Stimulated activated CD8-positive, alpha-beta memory T cell treated with anti-CD3 and anti-CD28 coated beads, Interleukin-12 subunit alpha, Interleukin-12 subunit beta, amount 100 ng/mL, for 1 hour (primary cell): Measurements from ENCODE around the gene DMRT1.
A peak's percentile ranks its signal among the peaks of the same experiment; 100 is the strongest.
"Not testable (repeated sequence)": the region's sequence is repeated elsewhere in the genome, so short reads cannot be mapped to it uniquely, and the experiment has no call there.

ENCODE experiments used
- DNase-seq: peaks from one replicate; pipeline ENCODE4 v3.0.0-alpha.2; 2020; ENCODE audit warnings: low read depth

The DMRT1 gene

DNA sequence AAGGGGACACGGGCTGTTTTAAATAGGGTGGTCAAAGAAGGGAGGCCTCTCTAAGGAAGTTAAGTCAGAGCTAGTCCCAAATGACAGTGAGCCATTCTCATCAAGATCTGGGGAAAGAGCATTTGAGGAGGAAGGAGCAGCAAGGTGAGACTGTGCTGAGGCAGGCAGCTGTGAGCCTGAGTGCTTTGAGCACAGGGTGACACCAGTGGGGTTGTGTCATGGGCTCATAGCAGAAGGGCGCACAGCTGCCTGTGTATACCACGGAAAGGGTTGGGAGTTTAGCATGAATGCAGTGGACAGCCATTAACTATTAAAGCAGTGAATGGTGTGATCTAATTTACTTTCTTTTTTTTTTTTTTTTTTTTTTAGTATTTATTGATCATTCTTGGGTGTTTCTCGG lies 19.2 kb downstream of the DMRT1 start:
- no peak for DNase-seq

DNA sequence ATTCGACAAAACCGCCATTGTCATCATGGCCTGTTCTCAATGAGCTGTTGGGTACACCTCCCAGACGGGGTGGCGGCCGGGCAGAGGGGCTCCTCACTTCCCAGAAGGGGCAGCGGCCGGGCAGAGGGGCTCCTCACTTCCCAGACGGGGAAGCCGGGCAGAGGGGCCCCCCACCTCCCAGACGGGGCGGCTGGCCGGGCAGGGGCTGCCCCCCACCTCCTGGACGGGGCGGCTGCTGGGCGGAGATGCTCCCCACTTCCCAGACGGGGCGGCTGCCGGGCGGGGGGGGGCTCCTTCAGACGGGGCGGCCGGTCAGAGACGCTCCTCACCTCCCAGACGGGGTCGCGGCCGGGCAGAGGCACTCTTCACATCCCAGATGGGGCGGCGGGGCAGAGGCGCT lies 20.0 kb downstream of the DMRT1 start:
- not testable (repeated sequence) for DNase-seq

DNA sequence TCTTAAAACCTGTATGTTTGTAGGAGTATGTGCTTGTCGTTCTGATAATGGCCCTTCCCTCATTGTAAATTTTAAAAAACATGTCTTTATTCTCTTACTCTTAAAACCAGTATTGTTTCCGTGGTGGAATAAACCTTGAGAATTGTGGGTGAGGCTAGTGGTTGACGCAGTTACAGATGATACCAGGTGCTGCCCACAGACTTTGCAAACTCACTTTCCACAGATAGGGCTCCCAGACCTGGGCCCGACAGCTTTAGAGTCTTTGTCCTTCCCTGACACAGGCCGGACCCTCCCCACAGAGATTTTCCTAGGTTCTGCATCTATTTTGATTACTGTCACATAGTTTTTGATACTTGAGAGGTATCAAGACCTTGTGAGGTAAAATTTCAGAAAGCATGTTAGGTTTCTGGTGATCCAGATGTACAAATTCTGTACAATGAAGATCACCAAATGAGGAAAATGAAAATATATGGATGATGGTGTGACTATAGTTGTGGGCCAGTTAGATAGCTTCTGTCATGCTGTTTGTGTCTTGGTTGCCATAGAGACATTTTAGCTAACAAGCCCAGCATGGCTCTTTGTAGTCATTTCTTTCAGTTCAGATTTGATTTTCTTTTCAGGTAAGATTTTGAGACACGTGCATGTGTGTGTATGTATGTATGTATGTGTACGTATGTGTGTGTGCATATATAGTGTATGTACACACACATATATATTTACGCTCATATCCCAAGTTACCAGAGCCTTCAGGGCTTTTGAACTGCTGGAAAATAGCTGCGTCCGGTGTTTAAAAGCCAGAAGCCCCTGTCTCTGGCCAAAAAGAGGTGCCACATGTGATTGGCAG lies 33.8 kb downstream of the DMRT1 start:
- DNase-seq: no peak

DNA sequence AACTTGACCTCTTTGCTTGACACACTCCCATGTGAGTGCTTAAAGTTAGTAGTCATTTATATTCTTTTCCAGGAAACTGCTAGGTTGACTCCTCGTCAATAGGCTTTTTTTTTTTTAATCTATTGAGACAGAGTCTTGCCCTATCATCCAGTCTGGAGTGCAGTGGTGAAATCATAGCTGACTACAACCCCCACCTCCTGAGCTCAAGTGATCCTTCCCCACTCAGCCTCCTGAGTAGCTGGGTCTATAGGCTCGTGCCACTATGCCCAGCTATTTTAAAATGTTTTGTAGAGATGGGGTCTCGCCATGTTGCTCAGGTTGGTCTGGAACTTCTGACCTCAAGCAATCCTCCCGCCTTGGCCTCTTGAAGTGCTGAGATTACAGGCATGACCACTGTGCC lies 34.9 kb downstream of the DMRT1 start:
- no peak for DNase-seq

DNA sequence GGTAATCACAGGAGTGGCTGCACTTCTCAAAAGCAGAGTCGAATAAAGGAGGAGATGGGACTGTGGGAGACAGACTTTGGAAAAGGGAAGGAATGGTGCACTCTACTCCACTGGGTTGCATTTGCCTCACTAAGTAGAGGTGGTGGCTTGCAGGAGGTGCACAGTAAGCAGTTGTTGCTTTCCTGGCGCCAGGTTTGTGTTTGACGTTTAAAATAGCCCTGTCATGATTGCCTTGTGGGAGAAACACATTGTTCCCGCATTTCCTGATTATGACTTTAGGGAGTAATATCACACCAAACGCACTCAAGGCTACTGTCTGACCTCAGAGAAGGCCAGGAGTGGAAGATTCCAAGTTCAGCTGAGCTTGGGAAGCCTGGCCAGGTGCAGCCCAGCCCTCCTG lies 36.7 kb downstream of the DMRT1 start:
- no peak for DNase-seq

DNA sequence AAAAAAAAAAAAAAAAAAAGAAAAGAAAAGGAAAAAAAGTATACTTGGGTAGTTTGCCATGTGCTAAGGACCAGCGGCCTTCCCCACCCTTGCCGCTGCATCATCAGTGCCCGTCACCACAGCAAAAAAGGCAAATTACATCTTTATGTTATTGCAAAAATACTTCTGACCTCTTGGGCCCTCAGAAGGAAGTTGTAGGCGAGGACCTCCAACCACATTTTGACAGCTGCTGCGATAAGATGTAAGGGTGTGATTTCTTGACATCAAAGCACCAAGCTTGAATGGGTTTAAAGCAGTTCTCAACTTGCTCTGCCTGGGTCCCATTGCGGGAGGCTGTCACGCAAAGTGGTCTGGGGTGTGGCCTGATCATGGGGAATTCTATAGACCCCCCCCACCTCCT lies 39.2 kb downstream of the DMRT1 start:
- DNase-seq: peak; percentile 2

DNA sequence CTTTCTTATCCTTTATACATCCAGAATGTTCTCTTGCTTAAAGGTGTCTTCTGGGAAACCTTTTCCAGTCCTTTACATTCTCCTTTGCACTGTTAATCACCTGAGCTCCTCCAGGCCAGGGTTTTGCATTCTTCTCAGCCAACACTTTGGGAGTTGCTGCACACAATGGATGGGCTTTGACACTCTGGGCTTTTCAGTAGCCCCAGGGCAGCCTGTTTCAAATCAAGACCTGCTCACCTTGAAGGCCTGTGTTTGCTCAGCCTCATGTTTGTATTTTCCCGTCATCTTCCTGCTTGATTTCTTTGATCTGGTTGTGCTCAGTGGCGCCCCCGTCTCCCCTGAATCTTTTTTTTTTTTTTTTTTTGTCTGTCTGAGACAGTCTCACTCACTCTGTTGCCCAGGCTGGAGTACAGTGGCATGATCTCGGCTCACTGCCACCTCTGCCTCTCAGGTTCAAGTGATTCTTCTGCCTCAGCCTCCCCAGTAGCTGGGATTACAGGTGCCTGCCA lies 41.0 kb downstream of the DMRT1 start:
- no peak for DNase-seq

DNA sequence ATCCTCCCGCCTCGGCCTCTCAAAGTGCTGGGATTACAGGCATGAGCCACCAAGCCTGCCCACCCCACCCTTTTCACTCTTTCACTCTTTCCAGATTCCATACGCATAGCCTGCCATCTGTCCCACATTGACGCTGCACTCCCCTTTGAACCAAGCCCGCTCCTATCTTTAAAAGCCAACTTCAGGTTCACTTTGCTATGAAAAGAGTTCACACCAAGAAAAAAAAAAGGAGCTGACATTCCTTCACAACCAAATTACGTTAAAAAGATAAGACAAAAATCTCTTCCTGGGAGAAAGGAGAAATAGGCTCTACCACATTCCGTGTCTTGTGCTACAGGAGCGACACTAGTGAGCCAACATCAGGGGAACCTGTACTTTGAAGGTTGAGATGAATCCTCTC lies 41.5 kb downstream of the DMRT1 start:
- DNase-seq: no peak

DNA sequence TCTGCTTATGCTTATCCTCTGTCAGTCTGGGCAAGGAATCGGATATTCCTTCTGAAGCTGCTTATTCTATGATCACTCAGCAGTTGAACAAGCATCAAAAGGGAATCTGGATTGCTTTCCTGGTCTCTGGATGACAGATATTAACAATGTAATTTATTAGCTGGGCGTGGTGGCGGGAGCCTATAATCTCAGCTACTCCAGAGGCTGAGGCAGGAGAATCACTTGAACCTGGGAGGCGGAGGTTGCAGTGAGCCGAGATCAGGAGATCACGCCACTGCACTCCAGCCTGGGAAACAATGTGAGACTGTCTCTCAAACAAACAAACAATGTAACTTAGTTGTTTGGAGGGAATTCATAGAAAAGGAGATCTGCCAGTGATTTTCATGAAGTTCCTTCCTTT lies 45.4 kb downstream of the DMRT1 start:
- DNase-seq: no peak

DNA sequence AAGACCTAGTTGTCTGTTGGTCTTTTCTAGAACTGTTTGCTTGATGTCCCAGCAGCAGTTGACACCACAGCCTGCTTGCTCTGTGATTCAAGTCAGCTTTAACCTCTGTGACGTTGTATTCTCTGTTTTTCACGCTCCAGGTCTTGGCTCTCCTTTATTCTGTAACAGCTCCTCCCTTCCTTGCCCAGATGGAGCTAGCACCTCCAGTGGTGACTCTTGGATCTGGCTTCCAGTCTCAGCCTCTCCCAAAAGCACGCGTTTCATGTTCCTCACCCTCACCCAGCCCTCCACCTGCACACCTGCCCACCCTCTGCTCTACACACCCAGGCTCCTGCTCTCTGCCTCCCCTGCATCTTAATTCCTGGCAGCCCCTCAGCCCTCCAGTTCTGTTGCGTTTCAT lies 50.6 kb downstream of the DMRT1 start:
- DNase-seq: no peak

DNA sequence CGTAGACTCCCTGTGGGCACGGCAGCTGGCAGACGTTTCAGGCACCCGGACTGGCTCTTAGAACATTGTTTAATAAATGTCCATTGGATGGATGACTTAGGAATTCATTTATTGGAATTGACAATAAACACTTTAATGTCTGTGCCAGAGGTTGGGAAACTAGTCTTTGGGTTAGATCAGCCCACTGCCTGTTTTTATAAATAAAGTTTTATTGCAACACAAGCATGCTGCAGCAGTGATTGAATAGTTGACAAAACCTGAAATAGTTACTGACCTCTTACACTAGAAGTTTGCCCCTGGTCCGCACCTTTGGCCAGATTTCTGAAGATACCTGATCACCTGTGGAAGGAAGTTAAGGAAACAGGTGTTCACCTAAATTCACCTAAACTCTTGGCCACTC lies 51.6 kb downstream of the DMRT1 start:
- DNase-seq: no peak

DNA sequence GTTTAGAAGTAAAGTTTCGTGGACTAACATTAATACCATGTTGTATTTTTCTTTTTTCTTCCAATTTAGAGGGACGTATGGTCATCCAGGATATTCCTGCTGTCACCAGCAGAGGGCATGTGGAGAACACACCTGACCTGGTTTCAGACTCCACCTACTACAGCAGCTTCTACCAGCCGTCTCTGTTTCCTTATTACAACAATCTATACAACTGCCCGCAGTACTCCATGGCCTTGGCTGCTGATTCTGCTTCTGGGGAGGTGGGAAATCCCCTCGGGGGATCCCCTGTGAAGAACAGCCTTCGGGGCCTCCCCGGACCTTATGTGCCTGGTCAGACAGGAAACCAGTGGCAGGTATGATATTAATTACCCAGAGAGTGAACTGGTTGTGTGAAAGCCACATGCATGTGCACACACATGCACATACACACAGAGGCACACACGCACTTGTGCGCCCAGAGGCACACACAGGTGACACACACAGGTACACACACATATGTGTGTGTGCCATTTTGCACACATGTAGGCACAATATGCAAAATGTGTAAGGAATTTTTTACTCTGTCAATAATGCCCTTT lies 52.4 kb downstream of the DMRT1 start:
- DNase-seq: peak; percentile 7

DNA sequence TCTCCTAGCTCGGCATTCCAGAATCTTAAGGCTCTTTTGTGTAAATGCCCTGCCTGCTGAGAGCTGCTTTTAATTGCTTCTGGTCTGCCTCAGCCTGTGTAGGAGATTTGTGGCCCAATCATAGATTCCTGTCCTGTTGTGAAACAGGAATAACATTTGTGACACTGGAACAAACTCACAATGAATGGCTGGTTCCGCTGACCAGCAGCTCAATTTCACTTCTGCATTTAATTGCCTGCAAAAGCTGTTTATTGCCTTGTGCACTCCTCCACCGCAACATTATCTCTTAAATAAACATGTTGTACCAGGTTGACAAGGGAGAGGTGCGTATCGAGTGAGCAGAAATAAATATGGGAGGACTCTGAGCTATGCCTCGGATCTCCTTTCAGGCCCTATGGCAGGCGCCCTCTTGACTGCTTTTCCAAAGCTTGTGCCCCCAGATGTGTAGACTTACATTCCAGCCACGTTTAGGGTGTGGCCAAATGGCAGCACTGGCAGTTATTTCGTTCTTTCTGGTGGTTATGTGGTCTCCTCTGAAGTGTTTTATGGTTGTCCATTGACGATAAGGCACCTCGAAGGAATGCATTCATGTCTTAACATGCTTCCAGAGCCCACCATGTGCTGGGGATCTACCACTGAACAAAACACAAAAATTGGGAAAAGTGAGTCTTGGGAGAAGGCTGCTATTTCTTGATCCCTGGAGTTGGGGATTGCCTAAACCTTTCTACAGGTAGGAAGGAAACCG lies 58.1 kb downstream of the DMRT1 start:
- no peak for DNase-seq

DNA sequence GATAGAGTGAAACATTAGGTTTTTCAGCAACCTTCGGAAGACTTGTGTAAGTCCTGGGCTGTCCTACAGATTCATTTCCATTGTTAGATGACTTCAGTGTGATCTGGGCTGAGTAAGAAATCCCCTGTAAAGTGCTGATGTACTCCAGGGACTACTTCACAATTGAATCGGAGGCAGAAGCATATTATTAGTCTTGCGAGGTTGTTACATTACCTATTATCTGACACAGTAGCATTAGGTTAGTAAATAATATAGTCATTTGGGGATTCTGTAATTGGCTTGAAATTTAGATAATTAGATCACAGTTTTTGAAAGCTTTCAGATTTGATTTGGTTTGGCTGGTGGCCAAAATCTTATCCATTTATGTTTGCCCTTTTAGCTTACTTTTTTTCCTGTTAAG lies 62.4 kb downstream of the DMRT1 start:
- no peak for DNase-seq

DNA sequence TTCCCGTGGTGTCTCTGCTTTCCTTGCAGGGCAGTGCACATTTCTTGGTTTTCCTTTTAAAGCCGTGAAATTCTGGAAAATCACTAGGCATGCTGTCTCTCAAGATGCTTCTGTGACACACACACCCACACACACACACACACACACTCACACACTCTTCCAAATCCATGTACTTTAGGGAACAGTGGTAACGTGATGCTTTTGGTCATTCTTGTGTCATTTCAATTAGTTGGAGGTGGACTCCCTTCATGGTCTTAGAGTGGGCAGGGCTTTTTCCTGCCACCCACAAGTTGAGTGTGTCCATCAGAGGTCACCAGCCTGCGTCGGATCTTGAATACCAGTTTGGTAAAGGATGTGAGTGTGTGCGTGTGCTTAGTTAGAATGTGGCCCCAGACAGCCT lies 64.4 kb downstream of the DMRT1 start:
- no peak for DNase-seq

DNA sequence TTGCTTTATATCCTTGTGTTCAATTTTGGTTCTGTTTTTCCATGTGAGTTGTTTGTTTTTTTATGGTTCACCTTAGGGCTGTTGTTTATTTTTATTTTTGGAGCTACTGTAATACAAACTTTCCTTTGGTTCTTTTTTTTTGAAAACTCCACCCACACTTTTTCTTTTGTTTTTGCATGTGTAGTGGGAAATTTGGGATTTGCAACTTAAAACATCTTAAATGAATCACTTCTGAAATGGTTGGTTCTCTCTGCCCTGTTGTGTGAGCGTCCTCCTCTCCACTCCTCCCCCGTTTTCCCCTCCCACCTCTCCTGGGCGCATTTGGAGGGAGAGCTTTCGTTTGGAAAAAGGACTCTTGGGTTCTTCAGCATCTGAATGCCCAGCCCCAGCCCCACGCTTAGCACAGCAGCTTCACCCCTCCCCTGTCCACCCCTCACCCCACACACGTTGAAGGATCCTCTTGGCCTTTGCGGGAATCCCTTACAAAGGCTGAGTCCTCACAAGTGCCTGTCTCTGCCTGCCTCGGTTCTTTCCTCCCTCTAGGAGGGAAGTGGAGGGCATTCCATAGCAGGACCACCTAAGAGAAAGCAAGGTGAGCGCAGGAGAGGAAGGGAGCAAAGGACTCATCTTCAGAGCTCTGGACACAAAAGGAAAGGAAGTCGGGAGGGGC lies 67.2 kb downstream of the DMRT1 start:
- no peak for DNase-seq

DNA sequence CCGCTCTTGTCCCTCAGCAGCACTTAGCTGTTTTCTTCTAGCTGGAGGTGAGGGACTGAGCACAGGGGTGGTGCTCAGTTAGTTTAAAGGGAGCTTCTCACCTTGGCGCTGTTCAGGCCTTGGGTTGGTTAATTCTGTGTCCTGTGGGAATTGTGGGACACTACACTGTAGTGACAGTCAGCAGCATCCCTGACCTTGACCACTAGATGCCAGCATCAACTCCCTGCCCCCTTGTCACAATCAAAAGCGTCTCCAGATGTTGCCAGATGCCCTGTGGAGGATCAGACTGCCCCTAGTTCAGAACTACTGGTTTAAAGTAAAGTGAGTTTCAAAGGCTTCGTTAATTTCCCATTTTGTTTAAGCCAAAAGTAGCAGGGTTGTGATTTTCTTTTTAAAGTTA lies 69.5 kb downstream of the DMRT1 start:
- no peak for DNase-seq

DNA sequence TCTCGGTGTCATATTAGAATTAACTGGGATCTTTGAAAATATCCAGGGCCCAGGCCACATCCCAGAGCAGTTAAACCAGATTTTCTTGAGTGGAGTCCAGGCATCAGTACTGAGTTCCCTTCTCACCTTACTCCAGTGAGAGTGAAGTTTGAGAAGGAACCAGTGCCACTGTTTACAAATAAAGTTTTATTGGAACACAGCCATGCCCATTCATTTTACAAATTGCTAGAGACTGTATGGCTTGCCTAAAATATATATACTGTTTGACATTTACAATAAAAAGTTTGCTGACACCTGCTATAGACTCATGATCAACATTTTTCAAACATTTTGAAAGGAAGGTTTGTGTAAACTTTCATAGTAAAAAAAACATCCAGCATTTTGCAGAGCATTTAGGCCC lies 71.3 kb downstream of the DMRT1 start:
- DNase-seq: no peak

DNA sequence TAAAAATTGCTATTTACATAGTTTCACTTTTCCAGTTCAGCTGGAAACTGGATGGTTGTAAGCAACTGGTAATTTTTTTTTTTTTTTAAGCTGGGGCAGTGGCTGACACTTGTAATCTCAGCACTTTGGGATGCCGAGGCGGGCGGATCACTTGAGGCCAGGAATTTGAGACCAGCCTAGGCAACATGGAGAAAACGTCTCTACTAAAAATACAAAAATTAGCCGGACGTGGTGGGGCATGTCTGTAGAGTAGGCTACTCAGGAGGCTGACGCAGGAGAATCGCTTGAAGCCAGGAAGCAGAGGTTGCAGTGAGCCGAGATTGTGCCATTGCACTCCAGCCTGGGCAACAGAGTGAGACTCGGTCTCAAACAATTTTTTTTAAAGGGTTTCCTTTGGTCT lies 72.0 kb downstream of the DMRT1 start:
- DNase-seq: not testable (repeated sequence)

DNA sequence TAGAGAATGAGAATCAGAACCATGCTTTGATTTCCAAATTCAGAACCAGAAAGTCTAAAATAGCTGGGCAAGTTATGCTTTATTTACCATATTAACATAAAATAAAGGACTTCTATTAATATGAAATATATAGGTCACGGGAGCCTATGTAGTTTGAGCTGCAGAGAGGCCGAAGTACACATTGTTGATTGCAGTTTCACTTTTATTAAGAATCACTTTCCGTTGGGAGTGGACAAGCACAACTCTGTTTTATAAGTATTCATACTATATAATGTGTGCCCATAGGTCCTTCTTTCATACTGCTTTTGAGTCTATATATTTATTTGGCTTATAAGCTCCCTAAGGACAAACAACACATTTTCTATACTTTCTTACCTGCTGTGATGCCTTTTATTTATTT lies 76.2 kb downstream of the DMRT1 start:
- no peak for DNase-seq

DNA sequence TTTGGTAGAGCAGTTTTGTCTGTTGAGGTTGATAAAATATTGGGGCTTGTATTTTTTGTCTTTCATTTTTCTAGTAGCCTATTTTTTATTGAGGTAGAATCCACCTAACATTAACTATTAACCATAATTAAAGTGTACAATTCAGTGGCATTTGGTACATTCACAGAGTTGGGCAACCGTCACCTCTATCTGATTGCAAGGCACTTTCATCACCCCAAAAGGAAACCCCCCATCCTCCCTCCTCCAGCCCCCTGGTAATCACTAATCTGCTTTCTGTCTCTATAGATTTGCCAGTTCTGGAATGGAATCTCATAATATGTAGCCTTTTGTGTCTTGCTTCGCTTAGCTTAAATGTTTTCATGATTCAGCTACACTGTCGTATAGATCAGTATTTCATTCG lies 79.4 kb downstream of the DMRT1 start:
- no peak for DNase-seq

DNA sequence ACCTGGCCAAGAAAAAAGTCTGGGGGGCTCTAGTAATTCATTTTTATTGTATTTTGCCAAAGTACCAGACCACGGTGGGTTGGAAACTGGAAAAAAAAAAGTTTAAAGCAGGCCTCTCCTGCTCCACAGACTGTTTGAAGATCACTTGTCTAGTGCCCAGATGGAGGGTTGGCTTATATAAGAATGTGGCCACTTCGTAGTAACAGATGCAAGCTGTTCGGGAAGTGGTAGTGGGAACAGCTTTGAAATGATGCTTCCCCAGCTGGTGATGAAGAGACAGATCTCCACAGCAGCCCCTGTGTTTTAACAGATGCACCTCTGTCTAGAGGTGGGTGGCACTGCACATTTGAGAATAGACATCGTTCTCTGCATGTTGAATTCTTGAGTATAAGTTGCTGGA lies 80.7 kb downstream of the DMRT1 start:
- no peak for DNase-seq

DNA sequence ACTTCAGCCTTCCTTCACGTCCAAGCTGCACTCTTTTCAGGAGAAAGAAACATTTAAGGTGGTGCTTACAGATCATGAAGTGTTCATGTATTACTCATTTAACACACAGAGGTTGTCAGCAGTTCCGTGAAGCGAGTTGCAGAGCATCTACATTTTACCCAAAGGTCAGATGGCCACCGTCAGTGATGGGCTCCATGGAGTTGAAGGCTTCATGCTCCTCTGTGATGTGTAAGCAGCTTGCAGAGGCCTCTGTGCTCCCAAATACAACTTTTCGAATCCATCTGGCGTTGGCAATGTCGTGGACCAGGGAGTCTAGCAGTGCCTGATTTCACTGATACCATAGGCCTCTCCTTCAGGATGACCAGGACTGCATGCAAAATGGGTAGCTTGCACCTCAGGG lies 81.2 kb downstream of the DMRT1 start:
- DNase-seq: no peak
